HepG2 (cell line): ENCODE data around the gene ZNF181. TPM values are rescaled to one million over a fixed set of nuclear protein-coding genes. Genes with fewer than 3 reads are reported as not detected.

Source experiments
- ATF1 ChIP-seq: IDR thresholded peaks from 2 replicates; pipeline ENCODE4 v1.6.1; 2016; ENCODE audit warnings: mild to moderate bottlenecking, control low read depth
- ETS1 ChIP-seq: sonication (generic); formaldehyde crosslinking; IDR thresholded peaks from 2 replicates; pipeline ENCODE4 v1.4.0; 2020; ENCODE audit warnings: missing genetic modification reagents
- HDAC2 ChIP-seq: sonication (generic); formaldehyde crosslinking; IDR thresholded peaks from 2 replicates; pipeline ENCODE4 v1.4.0; 2020; ENCODE audit warnings: missing genetic modification reagents
- JUND ChIP-seq: sonication (generic); formaldehyde crosslinking; IDR thresholded peaks from 2 replicates; pipeline ENCODE4 v1.8.0; 2022; ENCODE audit warnings: mild to moderate bottlenecking, missing genetic modification reagents
- MED13 ChIP-seq: sonication (generic); formaldehyde crosslinking; IDR thresholded peaks from 2 replicates; pipeline ENCODE4 v1.5.0; 2020; ENCODE audit warnings: missing genetic modification reagents
- NFATC3 ChIP-seq: sonication (generic); formaldehyde crosslinking; IDR thresholded peaks from 2 replicates; pipeline ENCODE4 v1.5.1; 2020; ENCODE audit warnings: mild to moderate bottlenecking, missing genetic modification reagents
- NFKB2 ChIP-seq: sonication (generic); formaldehyde crosslinking; IDR thresholded peaks from 2 replicates; pipeline ENCODE4 v1.4.0; 2020; ENCODE audit warnings: missing genetic modification reagents, borderline replicate concordance
- NFYC ChIP-seq: IDR thresholded peaks from 2 replicates; pipeline ENCODE4 v1.6.1; 2016; ENCODE audit warnings: missing genetic modification reagents, missing compliant biosample characterization
- PRDM4 ChIP-seq: sonication (generic); formaldehyde crosslinking; IDR thresholded peaks from 2 replicates; pipeline ENCODE4 v1.9.0; 2021; ENCODE audit warnings: missing genetic modification reagents, borderline replicate concordance
- SP140L ChIP-seq: sonication (generic); formaldehyde crosslinking; IDR thresholded peaks from 2 replicates; pipeline ENCODE4 v1.4.0; 2020; ENCODE audit warnings: missing genetic modification reagents, borderline replicate concordance
- SUZ12 ChIP-seq: fragments of 150-350 bp; IDR thresholded peaks from 2 replicates; pipeline ENCODE4 v1.6.1; 2014; ENCODE audit warnings: low read depth, low read length
- XRCC5 ChIP-seq: fragments of 200-400 bp; formaldehyde crosslinking; optimal IDR thresholded peaks from 2 replicates; pipeline ENCODE3; 2017; ENCODE audit warnings: mild to moderate bottlenecking, low read length
- YY1 ChIP-seq: IDR thresholded peaks from 2 replicates; pipeline ENCODE4 v1.6.1; 2011; ENCODE audit warnings: low read length, low read depth, moderate library complexity, mild to moderate bottlenecking; ENCODE audit not compliant: insufficient read depth, insufficient replicate concordance
- ZFAT ChIP-seq: sonication (generic); formaldehyde crosslinking; conservative IDR thresholded peaks from 2 replicates; pipeline ENCODE4 v1.8.1; 2023; ENCODE audit warnings: missing genetic modification reagents, inconsistent platforms
- ZNF33B ChIP-seq: sonication (generic); formaldehyde crosslinking; IDR thresholded peaks from 2 replicates; pipeline ENCODE4 v1.5.1; 2020; ENCODE audit warnings: mild to moderate bottlenecking, missing genetic modification reagents
- ZNF34 ChIP-seq: sonication (generic); formaldehyde crosslinking; IDR thresholded peaks from 2 replicates; pipeline ENCODE4 v1.4.0; 2020; ENCODE audit warnings: mild to moderate bottlenecking, missing genetic modification reagents, borderline replicate concordance
- ZNF503 ChIP-seq: sonication (generic); formaldehyde crosslinking; IDR thresholded peaks from 2 replicates; pipeline ENCODE4 v1.4.0; 2020; ENCODE audit warnings: missing genetic modification reagents
- ZNF746 ChIP-seq: sonication (generic); formaldehyde crosslinking; IDR thresholded peaks from 2 replicates; pipeline ENCODE4 v1.8.0; 2022; ENCODE audit warnings: mild to moderate bottlenecking, missing genetic modification reagents
- ZNF878 ChIP-seq: sonication (generic); formaldehyde crosslinking; IDR thresholded peaks from 2 replicates; pipeline ENCODE4 v1.8.1; 2023; ENCODE audit warnings: mild to moderate bottlenecking, missing genetic modification reagents, moderate library complexity
- polyA plus RNA-seq, 8 experiments: library from polyadenylated mRNA; depleted of rRNA in 3 of 8; stranded (reverse) in 7 of 8; unstranded in 1 of 8; fragments of >200 nt; fragmentation: Illumina TruSeq in 4 of 8; extraction: Trizol in 4 of 8; gene quantifications; 2 replicates each; pipeline versions ENCODE4 v1.2.1 to v1.2.3, GENCODE V29; 2011 to 2016; ENCODE audit warnings: low read depth in 4 of 8, missing spikeins in 1 of 8, mixed read lengths in 1 of 8; ENCODE audit not compliant: insufficient read depth in 1 of 8
- total RNA-seq, 5 experiments: library from RNA; depleted of rRNA; stranded (reverse); fragments of >200 nt; fragmentation: Illumina TruSeq; extraction: Trizol; gene quantifications; 2 replicates each; pipeline ENCODE4 v1.2.3, GENCODE V29; 2016; ENCODE audit warnings: low read depth in 1 of 5
- TF ChIP-seq, protein P1 (sequence below): sonication (generic); formaldehyde crosslinking; IDR thresholded peaks from 2 replicates; pipeline ENCODE4 v1.4.0; 2020; ENCODE audit warnings: missing genetic modification reagents, mild to moderate bottlenecking, borderline replicate concordance
- TF ChIP-seq, protein P2 (sequence below): sonication (generic); formaldehyde crosslinking; IDR thresholded peaks from 2 replicates; pipeline ENCODE4 v1.5.1; 2020; ENCODE audit warnings: mild to moderate bottlenecking, missing genetic modification reagents

ZNF181 gene
- total and polyA plus RNA-seq, 2 of the 13 experiments (the other 11 are each of a cell fraction or from before 2014, with no cell fraction given) = 10.6 to 15.5 TPM

GRCh38 chr19:34733266-34733745 is 737 bp upstream of the ZNF181 start (continued):
- TF ChIP-seq, protein P1, sequence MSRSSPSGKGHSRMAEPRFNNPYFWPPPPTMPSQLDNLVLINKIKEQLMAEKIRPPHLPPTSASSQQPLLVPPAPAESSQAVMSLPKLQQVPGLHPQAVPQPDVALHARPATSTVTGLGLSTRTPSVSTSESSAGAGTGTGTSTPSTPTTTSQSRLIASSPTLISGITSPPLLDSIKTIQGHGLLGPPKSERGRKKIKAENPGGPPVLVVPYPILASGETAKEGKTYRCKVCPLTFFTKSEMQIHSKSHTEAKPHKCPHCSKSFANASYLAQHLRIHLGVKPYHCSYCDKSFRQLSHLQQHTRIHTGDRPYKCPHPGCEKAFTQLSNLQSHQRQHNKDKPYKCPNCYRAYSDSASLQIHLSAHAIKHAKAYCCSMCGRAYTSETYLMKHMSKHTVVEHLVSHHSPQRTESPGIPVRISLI (CRISPR knock-in tag) = no peak
- TF ChIP-seq PRDM4 (CRISPR knock-in tag) (no peak), NFYC (CRISPR knock-in tag) (no peak), ETS1 (0 out of 2 replicates have a peak, but pooled peaks have one; percentile 45), HDAC2 (CRISPR knock-in tag) (peak; percentile 22; the same call in 1 of the 2 replicates), XRCC5 (no peak), ZNF503 (CRISPR knock-in tag) (no peak), YY1 (no peak), ATF1 (CRISPR knock-in tag) (no peak), ZNF34 (CRISPR knock-in tag) (no peak), JUND (CRISPR knock-in tag) (no peak), SUZ12 (no peak), SP140L (CRISPR knock-in tag) (no peak), ZNF746 (CRISPR knock-in tag) (no peak), ZNF878 (CRISPR knock-in tag) (no peak; the same call in 1 of the 2 replicates), ZNF33B (CRISPR knock-in tag) (no peak), NFKB2 (CRISPR knock-in tag) (no peak), MED13 (CRISPR knock-in tag) (0 out of 2 replicates have a peak, but pooled peaks have one; percentile 16), NFATC3 (CRISPR knock-in tag) (no peak), ZFAT (0 out of 2 replicates have a peak, but pooled peaks have one; percentile 47)
- TF ChIP-seq, protein P2, sequence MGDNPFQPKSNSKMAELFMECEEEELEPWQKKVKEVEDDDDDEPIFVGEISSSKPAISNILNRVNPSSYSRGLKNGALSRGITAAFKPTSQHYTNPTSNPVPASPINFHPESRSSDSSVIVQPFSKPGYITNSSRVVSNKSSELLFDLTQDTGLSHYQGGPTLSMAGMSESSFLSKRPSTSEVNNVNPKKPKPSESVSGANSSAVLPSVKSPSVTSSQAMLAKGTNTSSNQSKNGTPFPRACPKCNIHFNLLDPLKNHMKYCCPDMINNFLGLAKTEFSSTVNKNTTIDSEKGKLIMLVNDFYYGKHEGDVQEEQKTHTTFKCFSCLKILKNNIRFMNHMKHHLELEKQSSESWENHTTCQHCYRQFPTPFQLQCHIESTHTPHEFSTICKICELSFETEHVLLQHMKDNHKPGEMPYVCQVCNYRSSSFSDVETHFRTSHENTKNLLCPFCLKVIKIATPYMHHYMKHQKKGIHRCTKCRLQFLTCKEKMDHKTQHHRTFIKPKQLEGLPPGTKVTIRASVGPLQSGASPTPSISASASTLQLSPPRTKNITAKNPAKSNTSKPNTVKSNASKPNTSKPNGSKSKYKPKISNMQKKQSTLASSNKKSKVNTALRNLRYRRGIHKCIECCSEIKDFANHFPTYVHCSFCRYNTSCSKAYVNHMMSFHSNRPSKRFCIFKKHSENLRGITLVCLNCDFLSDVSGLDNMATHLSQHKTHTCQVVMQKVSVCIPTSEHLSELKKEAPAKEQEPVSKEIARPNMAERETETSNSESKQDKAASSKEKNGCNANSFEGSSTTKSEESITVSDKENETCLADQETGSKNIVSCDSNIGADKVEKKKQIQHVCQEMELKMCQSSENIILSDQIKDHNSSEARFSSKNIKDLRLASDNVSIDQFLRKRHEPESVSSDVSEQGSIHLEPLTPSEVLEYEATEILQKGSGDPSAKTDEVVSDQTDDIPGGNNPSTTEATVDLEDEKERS (CRISPR knock-in tag) = 0 out of 2 replicates have a peak, but pooled peaks have one; percentile 52
